NCI-H526 (cell line): ENCODE results near the gene NEK4.
A peak's percentile ranks its signal among the peaks of the same experiment; 100 is the strongest.
"Not testable (repeated sequence)": the region's sequence is repeated elsewhere in the genome, so short reads cannot be mapped to it uniquely, and the experiment has no call there.

Experiments used
- DNase-seq, 2 experiments: peaks; one replicate each; lab custom pipeline; 2025; lab: John Stamatoyannopoulos, UW

NEK4 gene

GRCh38 chr3:52696830-52697631 is 73.7 kb downstream of the NEK4 start:
- no peak for DNase-seq

GRCh38 chr3:52695798-52696671 is 74.7 kb downstream of the NEK4 start:
- no peak for DNase-seq

- DNase-seq: no peak
Measured at GRCh38 chr3:52694528-52695189, 76.1 kb downstream of the NEK4 start.

GRCh38 chr3:52693071-52693470 is 77.7 kb downstream of the NEK4 start:
- DNase-seq: no peak

GRCh38 chr3:52690560-52690959 is 80.2 kb downstream of the NEK4 start:
- DNase-seq: no peak

GRCh38 chr3:52689151-52689550 is 81.6 kb downstream of the NEK4 start:
- DNase-seq: no peak

GRCh38 chr3:52688266-52688665 is 82.5 kb downstream of the NEK4 start:
- DNase-seq: no peak

GRCh38 chr3:52685709-52686691 is 84.7 kb downstream of the NEK4 start, which contains the start of the genes GNL3 and PBRM1:
TSS of gene GNL3 (plus strand) at chr3:52686032. CDS start at chr3:52686093, 61 bp downstream.
TSS of gene PBRM1 (minus strand) at chr3:52685913.
- peak; percentile 87 to 96 for DNase-seq

- DNase-seq: peak; percentile 54 to 92
Measured at GRCh38 chr3:52685285-52685708, 85.4 kb downstream of the NEK4 start.

GRCh38 chr3:52684184-52684583 is 86.6 kb downstream of the NEK4 start:
- DNase-seq: no peak

GRCh38 chr3:52683611-52684010 is 87.1 kb downstream of the NEK4 start:
- DNase-seq: no peak

- peak in 1 of 2 experiments; percentile 3 for DNase-seq
Measured at GRCh38 chr3:52682016-52682415, 88.7 kb downstream of the NEK4 start.

- DNase-seq: no peak
Measured at GRCh38 chr3:52681596-52681995, 89.1 kb downstream of the NEK4 start.

- DNase-seq: no peak
Measured at GRCh38 chr3:52679811-52680210, 90.9 kb downstream of the NEK4 start.

GRCh38 chr3:52679199-52679538 is 91.6 kb downstream of the NEK4 start:
- no peak for DNase-seq

GRCh38 chr3:52678265-52679198 is 92.2 kb downstream of the NEK4 start:
- no peak for DNase-seq

- DNase-seq: not testable (repeated sequence)
Measured at GRCh38 chr3:52676201-52676600, 94.5 kb downstream of the NEK4 start.

- no peak for DNase-seq
Measured at GRCh38 chr3:52671676-52672075, 99.1 kb downstream of the NEK4 start.

GRCh38 chr3:52670621-52671521 is 99.9 kb downstream of the NEK4 start:
- DNase-seq: no peak
